HEK293 (cell line): ENCODE data around the gene SFXN3.

Experiments used
- CTCF ChIA-PET: fragments of 350-600 bp; formaldehyde crosslinking; extraction: SDS; loops from one replicate; lab custom pipeline; 2021; ENCODE audit warnings: antibody characterized with exemption; lab: Yijun Ruan, JAX
- POLR2A ChIA-PET: fragments of 300-600 bp; formaldehyde crosslinking; extraction: SDS; loops from one replicate; lab custom pipeline; 2020; ENCODE audit warnings: antibody characterized with exemption, inconsistent platforms; lab: Yijun Ruan, JAX
- H3K27ac ChIP-seq: fragments of 200-500 bp; sonication (Bioruptor generic); 2 replicates; pipeline ENCODE4 v1.5.1; 2014; ENCODE audit warnings: low read depth, low read length, control low read depth, inconsistent platforms; ENCODE audit errors: extremely low read depth
- H3K36me3 ChIP-seq, 2 experiments: fragments of 200-500 bp in 1 of 2; sonication (Bioruptor generic) in 1 of 2; 1 replicate in 1 of 2; 2 replicates in 1 of 2; pipeline ENCODE4 v1.5.1; 2014 to 2017; ENCODE audit warnings: inconsistent platforms in 2 of 2, low read length in 2 of 2; ENCODE audit not compliant: control insufficient read depth in 2 of 2, insufficient read depth in 1 of 2
- H3K4me1 ChIP-seq: fragments of 200-500 bp; sonication (Bioruptor generic); 2 replicates; pipeline ENCODE4 v1.5.1; 2014; ENCODE audit warnings: mild to moderate bottlenecking, low read length, inconsistent platforms; ENCODE audit not compliant: control insufficient read depth, insufficient read depth
- H3K4me3 ChIP-seq: 2 replicates; pipeline ENCODE4 v1.5.1; 2011; ENCODE audit warnings: low read depth, mild to moderate bottlenecking, control low read depth, low read length, moderate library complexity
- H3K9me3 ChIP-seq: fragments of 200-500 bp; sonication (Bioruptor generic); 2 replicates; pipeline ENCODE4 v1.5.1; 2014; ENCODE audit warnings: low read depth, low read length, inconsistent platforms; ENCODE audit not compliant: control insufficient read depth, insufficient read depth
- ATF2 ChIP-seq: fragments of 450-650 bp; formaldehyde crosslinking; IDR thresholded peaks from 2 replicates; pipeline ENCODE4 v1.5.1; 2016; ENCODE audit warnings: missing biosample characterization, missing genetic modification characterization, low read depth
- CTCF ChIP-seq: fragments of 450-650 bp; formaldehyde crosslinking; IDR thresholded peaks from 2 replicates; pipeline ENCODE4 v1.5.1; 2016; ENCODE audit warnings: missing biosample characterization, missing genetic modification characterization
- IKZF3 ChIP-seq: fragments of 450-650 bp; IDR thresholded peaks from 2 replicates; pipeline ENCODE4 v1.5.0; 2018; ENCODE audit warnings: missing biosample characterization, mild to moderate bottlenecking, missing genetic modification characterization, moderate library complexity
- PRDM10 ChIP-seq: fragments of 450-650 bp; formaldehyde crosslinking; IDR thresholded peaks from 2 replicates; pipeline ENCODE4 v1.5.1; 2016; ENCODE audit warnings: missing biosample characterization, missing genetic modification characterization
- SALL2 ChIP-seq: fragments of 450-650 bp; formaldehyde crosslinking; IDR thresholded peaks from 2 replicates; pipeline ENCODE4 v1.5.0; 2017; ENCODE audit warnings: missing biosample characterization, mild to moderate bottlenecking, missing genetic modification characterization, borderline replicate concordance
- ZBTB48 ChIP-seq: fragments of 450-650 bp; formaldehyde crosslinking; IDR thresholded peaks from 2 replicates; pipeline ENCODE4 v1.5.1; 2016; ENCODE audit warnings: missing biosample characterization, missing genetic modification characterization
- ZFHX2 ChIP-seq: fragments of 450-650 bp; formaldehyde crosslinking; conservative IDR thresholded peaks from 2 replicates; pipeline ENCODE4 v1.5.1; 2016; ENCODE audit warnings: missing biosample characterization, missing genetic modification characterization
- ZNF175 ChIP-seq: fragments of 450-650 bp; formaldehyde crosslinking; IDR thresholded peaks from 2 replicates; pipeline ENCODE4 v1.5.1; 2016; ENCODE audit warnings: missing biosample characterization, missing genetic modification characterization
- ZNF202 ChIP-seq: fragments of 450-650 bp; formaldehyde crosslinking; IDR thresholded peaks from 2 replicates; pipeline ENCODE4 v1.5.1; 2016; ENCODE audit warnings: missing biosample characterization, missing genetic modification characterization, borderline replicate concordance
- ZNF248 ChIP-seq: fragments of 450-650 bp; formaldehyde crosslinking; IDR thresholded peaks from 2 replicates; pipeline ENCODE4 v1.5.1; 2017; ENCODE audit warnings: missing biosample characterization, missing genetic modification characterization
- ZNF266 ChIP-seq: fragments of 450-650 bp; formaldehyde crosslinking; IDR thresholded peaks from 2 replicates; pipeline ENCODE4 v1.5.1; 2016; ENCODE audit warnings: missing biosample characterization, missing genetic modification characterization, low read depth
- ZNF324 ChIP-seq: fragments of 450-650 bp; formaldehyde crosslinking; IDR thresholded peaks from 2 replicates; pipeline ENCODE4 v1.5.1; 2016; ENCODE audit warnings: missing biosample characterization, missing genetic modification characterization
- ZNF341 ChIP-seq: fragments of 450-650 bp; formaldehyde crosslinking; IDR thresholded peaks from 2 replicates; pipeline ENCODE4; 2016; ENCODE audit warnings: low read depth, missing biosample characterization, missing genetic modification characterization
- ZNF354C ChIP-seq: fragments of 450-650 bp; formaldehyde crosslinking; IDR thresholded peaks from 2 replicates; pipeline ENCODE4 v1.5.1; 2016; ENCODE audit warnings: missing biosample characterization, missing genetic modification characterization, low read depth, borderline replicate concordance
- ZNF416 ChIP-seq: fragments of 450-650 bp; formaldehyde crosslinking; IDR thresholded peaks from 2 replicates; pipeline ENCODE4 v1.5.1; 2016; ENCODE audit warnings: missing biosample characterization, missing genetic modification characterization
- ZNF623 ChIP-seq: fragments of 450-650 bp; formaldehyde crosslinking; IDR thresholded peaks from 2 replicates; pipeline ENCODE4 v1.5.1; 2016; ENCODE audit warnings: missing biosample characterization, missing genetic modification characterization
- ZNF654 ChIP-seq: fragments of 450-650 bp; formaldehyde crosslinking; IDR thresholded peaks from 2 replicates; pipeline ENCODE4 v1.5.1; 2016; ENCODE audit warnings: low read depth, missing biosample characterization, missing genetic modification characterization
- ZNF660 ChIP-seq: fragments of 450-650 bp; IDR thresholded peaks from 2 replicates; pipeline ENCODE4 v1.5.1; 2018; ENCODE audit warnings: missing biosample characterization, mild to moderate bottlenecking, missing genetic modification characterization
- ZSCAN16 ChIP-seq: fragments of 450-650 bp; formaldehyde crosslinking; IDR thresholded peaks from 2 replicates; pipeline ENCODE4 v1.5.1; 2016; ENCODE audit warnings: missing biosample characterization, missing genetic modification characterization
- ZSCAN18 ChIP-seq: fragments of 450-650 bp; formaldehyde crosslinking; IDR thresholded peaks from 2 replicates; pipeline ENCODE4 v1.5.1; 2016; ENCODE audit warnings: missing biosample characterization, missing genetic modification characterization

The SFXN3 gene

GRCh38 chr10:100993986-100994708 lies 36.9 kb upstream of the SFXN3 start:
- Histone ChIP-seq H3K4me1 (peaks cover 6% of the 10 kb centered on the region), H3K36me3 (peaks cover 20 to 48% of the 10 kb centered on the region in 2 experiments), H3K27ac (no peak overlapping the region), H3K4me3 (no peak overlapping the region), H3K9me3 (no peaks in the 10 kb centered on the region)
- POLR2A ChIA-PET, result interaction anchor here (1.6 kb wide), 1 partner anchor 20 kb away, joined by 5 read pairs; no protein-coding TSS in a partner anchor
- TF ChIP-seq ZNF324 (tag by site-specific recombination) (no peak), IKZF3 (tag by site-specific recombination) (peak; percentile 93), ZNF654 (peak; percentile 77), PRDM10 (peak; percentile 34; the same call in 1 of the 2 replicates), CTCF (peak; percentile 43; the same call in 1 of the 2 replicates), ZNF660 (tag by site-specific recombination) (0 out of 2 replicates have a peak, but pooled peaks have one; percentile 17)
- TF ChIP-seq, all 188 proteins: peak for 5
- CTCF ChIA-PET, result interaction anchor here (0.5 to 16.6 kb wide), 15 partner anchors 9 to 941 kb away, joined by 3 to 274 read pairs (median 3); no protein-coding TSS in a partner anchor

- CTCF ChIA-PET, result interaction anchor here (0.6 to 16.6 kb wide), 7 partner anchors 14 to 198 kb away, joined by 3 to 274 read pairs (median 5); no protein-coding TSS in a partner anchor
- H3K4me3 ChIP-seq, result no peak overlapping the region
- no peak for TF ChIP-seq ZNF248 (tag by site-specific recombination)
- no peak for TF ChIP-seq ZBTB48 (tag by site-specific recombination)
- no peak for TF ChIP-seq ZSCAN18
- no peak for TF ChIP-seq ZNF202 (tag by site-specific recombination)
- no peak for TF ChIP-seq SALL2 (tag by site-specific recombination)
- no peak for TF ChIP-seq ZNF354C (tag by site-specific recombination)
- TF ChIP-seq ATF2 (tag by site-specific recombination), result no peak
- no peak for TF ChIP-seq ZNF416 (tag by site-specific recombination)
- no peak for TF ChIP-seq ZSCAN16 (tag by site-specific recombination)
- TF ChIP-seq ZNF175 (tag by site-specific recombination), result no peak
- TF ChIP-seq ZNF266, result no peak
- no peak for TF ChIP-seq ZNF623 (tag by site-specific recombination)
- no peak for TF ChIP-seq ZFHX2
- no peak for TF ChIP-seq ZNF341 (tag by site-specific recombination)
- no peak overlapping the region for H3K27ac ChIP-seq
- POLR2A ChIA-PET, result interaction anchor here (0.6 kb wide), 1 partner anchor 10 kb away, joined by 3 read pairs; no protein-coding TSS in a partner anchor
- peaks cover 6% of the 10 kb centered on the region for H3K4me1 ChIP-seq
- peaks cover 13 to 38% of the 10 kb centered on the region in 2 experiments for H3K36me3 ChIP-seq
- H3K9me3 ChIP-seq, result no peaks in the 10 kb centered on the region
Observed at GRCh38 chr10:100995181-100995580, 35.9 kb upstream of the SFXN3 start.
